Heart left ventricle (tissue), 16 donors: Measurements from ENCODE around the gene QDPR. TPM values are rescaled to one million over a fixed set of nuclear protein-coding genes. Genes with fewer than 3 reads are reported as not detected.

ENCODE experiments used
- ATAC-seq, 4 donors: fragments of 200-7000 bp; cut with Tn5 transposase; one replicate each; pipeline ENCODE4 v1.9.1; 2020 to 2022; ENCODE audit warnings: moderate library complexity in 4 of 4, mild to moderate bottlenecking in 3 of 4, moderate number of reproducible peaks in 1 of 4
- DNase-seq, 5 donors: peaks; one replicate each; pipeline ENCODE4 v3.0.0-alpha.2; 2020
- H3K27ac ChIP-seq, 12 donors: fragments of 200-600 bp; sonication (generic) in 4 of 12; one replicate each; pipeline versions ENCODE4 v1.5.0 to v1.8.0; 2016 to 2022; ENCODE audit warnings: mild to moderate bottlenecking in 2 of 12
- H3K27me3 ChIP-seq, 9 donors: fragments of 200-600 bp; sonication (generic) in 2 of 9; one replicate each; pipeline versions ENCODE4 v1.5.1 to v1.8.0; 2016 to 2022; ENCODE audit warnings: mild to moderate bottlenecking in 3 of 9
- H3K36me3 ChIP-seq, 9 donors: fragments of 200-600 bp; sonication (generic) in 2 of 9; one replicate each; pipeline versions ENCODE4 v1.5.0 to v1.8.0; 2018 to 2022; ENCODE audit warnings: mild to moderate bottlenecking in 2 of 9
- H3K4me1 ChIP-seq, 12 donors: fragments of 200-600 bp; sonication (generic) in 4 of 12; one replicate each; pipeline versions ENCODE4 v1.5.0 to v1.8.0; 2016 to 2022; ENCODE audit warnings: mild to moderate bottlenecking in 3 of 12
- H3K4me3 ChIP-seq, 12 donors: fragments of 200-600 bp; sonication (generic) in 4 of 12; one replicate each; pipeline versions ENCODE4 v1.5.0 to v1.8.0; 2017 to 2022; ENCODE audit warnings: mild to moderate bottlenecking in 9 of 12, moderate library complexity in 4 of 12
- H3K9me3 ChIP-seq, 12 donors: fragments of 200-600 bp; sonication (generic) in 4 of 12; one replicate each; pipeline versions ENCODE4 v1.5.0 to v1.8.0; 2016 to 2022; ENCODE audit warnings: mild to moderate bottlenecking in 1 of 12
- CTCF ChIP-seq, 12 donors: fragments of 200-600 bp; sonication (generic) in 4 of 12; IDR thresholded peaks; one replicate each; pipeline versions ENCODE4 v1.5.0 to v1.8.0; 2018 to 2022; ENCODE audit warnings: antibody characterized with exemption in 12 of 12, mild to moderate bottlenecking in 5 of 12
- POLR2A ChIP-seq, 2 donors: fragments of 450-650 bp; IDR thresholded peaks; one replicate each; pipeline ENCODE4 v1.6.1; 2017; ENCODE audit warnings: antibody characterized with exemption in 2 of 2, mild to moderate bottlenecking in 2 of 2, moderate library complexity in 2 of 2
- WGBS, 4 donors: extraction: QIAGEN DNeasy Blood & Tissue Kit in 2 of 4; methylation state at CpG; one replicate each; pipeline versions ENCODE4 v1.1.5 to v1.1.7; 2013 to 2018; 5-methylcytosine and 5-hydroxymethylcytosine counted together
- intact Hi-C, 10 donors: fragments of 100-400 bp; cut with DNase I; formaldehyde crosslinking; loops; one replicate each; pipeline versions ENCODE4 v1.11.1 to v1.14.2; 2022
- long read RNA-seq, 3 donors: library from polyadenylated mRNA; unstranded; transcript quantifications; one replicate each; pipeline ENCODE4 v2.0.0, GENCODE V29; 2020 to 2021
- polyA plus RNA-seq, 2 donors: library from polyadenylated mRNA; stranded (reverse); fragments of 200-250 nt; gene quantifications; one replicate each; pipeline ENCODE4 v1.2.3, GENCODE V29; 2013
- total RNA-seq, 9 donors: library from RNA; depleted of rRNA in 2 of 9; stranded (reverse); fragments of >200 nt in 2 of 9; fragmentation: NEBNext Ultra II Directional in 3 of 9; extraction: Animal tissue kit (Norgen Biotek cat#: 25700) in 3 of 9; gene quantifications; one replicate each; pipeline versions ENCODE4 v1.1.0 to v1.2.4, GENCODE V29; 2016 to 2023
- donor health status: ischemic (EF 13 %, LVEDD 7.1; RV severe dilation, severe dysfunction).
- donor health status: healthy with polysubstance abuse.
- donor health status: DM: no; HTN: yes; CAD: no.
- donor health status: DM: no; HTN: no; CAD: no.
- donor health status: ischemic (EF 25% LVEDD 6.9; RV normal size, moderate dysfunction).
- donor health status: ischemic (EF 25% LVEDD 5.7; RV mildly dilated, moderate dysfunction).
- donor health status: healthy.
- donor health status: DM: yes; HTN: yes; CAD: no.
- donor health status: ischemic (EF 35%, LVEDD 5.7; RV mildly dilated, moderate dysfunction).
- donor health status: nonischemic (EF 11% LVEDD 7.7; RV severe dilation, severe dysfunction).
- donor health status: DM: yes; HTN: yes; CAD: no.
- donor health status: PGD.
- donor health status: ischemic (EF 29% LVEDD 5.4; RV normal size, mild dysfunction).
- donor health status: nonischemic (EF 23%, LVEDD 6.1; RV moderate dilation, normal function).

QDPR gene
- total RNA-seq, result 10 to 100 TPM; 22.7 to 66.2 (median 42.5) TPM
- 10 to 100 TPM; 25.8 to 44.3 TPM for polyA plus RNA-seq
- long read RNA-seq, donor 1, transcript QDPR-201 (7 exons, 1,648 nt), result major isoform, 131 of 151 reads
- long read RNA-seq, donor 1, partial matches to known transcripts, result 3 of 151 reads
- long read RNA-seq, donor 1, other reads (novel, unspliced or antisense), result 8 of 151 reads
- long read RNA-seq, donor 2, transcript QDPR-201 (7 exons, 1,648 nt), result major isoform, 265 of 291 reads
- long read RNA-seq, donor 2, transcript QDPR-205 (6 exons, 1,374 nt), result minor isoform, 9 of 291 reads
- long read RNA-seq, donor 2, partial matches to known transcripts, result 4 of 291 reads
- long read RNA-seq, donor 2, other reads (novel, unspliced or antisense), result 8 of 291 reads
- long read RNA-seq, donor 3, transcript QDPR-201 (7 exons, 1,648 nt), result major isoform, 48 of 64 reads
- long read RNA-seq, donor 3, partial matches to known transcripts, result 2 of 64 reads
- long read RNA-seq, donor 3, other reads (novel, unspliced or antisense), result 7 of 64 reads

- peak; percentile 89 to 97 (median 96) for ATAC-seq
- Histone ChIP-seq H3K4me1 (peaks cover 0 to 21% (median 18%) of the 10 kb centered on the region in 12 donors), H3K27ac (peak within 1 kb of the TSS; percentile 9 to 84 (median 78)), H3K9me3 (no peaks in the 10 kb centered on the region), H3K27me3 (peaks cover 0 to 2% (median 0%) of the 10 kb centered on the region in 9 donors), H3K4me3 (peak within 1 kb of the TSS; percentile 69 to 92 (median 82)), H3K36me3 (peaks cover 0 to 23% (median 15%) of the 10 kb centered on the region in 9 donors)
- DNase-seq, result peak; percentile 84 to 93 (median 88)
- WGBS, 4 donors, result 1 to 3% (median 1%) methylated on average over 23 to 65 of the region's 65 CpGs
- TF ChIP-seq CTCF (IDR thresholded peaks at IDR 0.05) (peak in 10 of 12 donors; percentile 20 to 76 (median 48)), POLR2A (IDR thresholded peaks at IDR 0.05) (no peak)
- intact Hi-C loops, result loop anchor here in 2 of 10 donors (5.0 kb wide), 1 partner anchor 65 kb away; the partner anchor contains the start of gene LAP3 (in 2 of the 2)
Measured at GRCh38 chr4:17511950-17512795, at the start of gene QDPR. Gene QDPR (minus strand): TSS chr4:17512090. CDS start chr4:17512054, 36 bp downstream.

GRCh38 chr4:17561195-17561909 lies 49.5 kb upstream of the QDPR start:
- no peak overlapping the region for H3K4me3 ChIP-seq
- intact Hi-C loops, result no loop called here
- TF ChIP-seq POLR2A (IDR thresholded peaks at IDR 0.05), result no peak
- TF ChIP-seq CTCF (IDR thresholded peaks at IDR 0.05), result no peak
- DNase-seq (no peak), ATAC-seq (peak in 1 of 4 donors; percentile 37)
- H3K27ac ChIP-seq, result no peak overlapping the region
- no peaks in the 10 kb centered on the region for H3K9me3 ChIP-seq
- H3K27me3 ChIP-seq, result no peaks in the 10 kb centered on the region
- no peaks in the 10 kb centered on the region for H3K4me1 ChIP-seq
- WGBS, 4 donors, result 73 to 86% (median 83%) methylated on average over 8 of the region's 8 CpGs
- H3K36me3 ChIP-seq, result no peaks in the 10 kb centered on the region

GRCh38 chr4:17560065-17560673 lies 48.3 kb upstream of the QDPR start:
- peaks cover 0 to 5% (median 0%) of the 10 kb centered on the region in 9 donors for H3K27me3 ChIP-seq
- H3K9me3 ChIP-seq, result no peaks in the 10 kb centered on the region
- WGBS, 4 donors, result 85 to 89% (median 87%) methylated on average over 6 of the region's 6 CpGs
- no peak overlapping the region for H3K4me3 ChIP-seq
- no peak for ATAC-seq
- TF ChIP-seq POLR2A (IDR thresholded peaks at IDR 0.05) (no peak), CTCF (IDR thresholded peaks at IDR 0.05) (no peak)
- no peaks in the 10 kb centered on the region for H3K4me1 ChIP-seq
- no peak overlapping the region for H3K27ac ChIP-seq
- no peak for DNase-seq
- intact Hi-C loops, result no loop called here
- H3K36me3 ChIP-seq, result no peaks in the 10 kb centered on the region
